ENCODE results near the gene P2RX1. TPM values are rescaled to one million over a fixed set of nuclear protein-coding genes. Genes with fewer than 3 reads are reported as not detected.

P2RX1 gene
- total RNA-seq, 1 experiment from 2014 or later = 0.10 TPM

GRCh38 chr17:3923466-3924190 lies 7.4 kb upstream of the P2RX1 start:
- no peaks in the 10 kb centered on the region for H3K27me3 ChIP-seq (ENCODE audit: control insufficient read depth, insufficient read depth, low read length)
- peak; percentile 67 for DNase-seq
- 0 out of 2 replicates have a peak, but pooled peaks cover 1% of the 10 kb centered on the region for H3K36me3 ChIP-seq (replicated peaks; ENCODE audit: control insufficient read depth, insufficient read depth, low read length)
- H3K4me3 ChIP-seq (ENCODE audit: insufficient read depth, low read depth, low read length) = no peak overlapping the region

GRCh38 chr17:3922765-3923164 lies 6.5 kb upstream of the P2RX1 start:
- peak; percentile 51 for DNase-seq
- Histone ChIP-seq H3K4me3 (ENCODE audit: insufficient read depth, low read depth, low read length) (no peak overlapping the region), H3K27me3 (ENCODE audit: control insufficient read depth, insufficient read depth, low read length) (no peaks in the 10 kb centered on the region), H3K36me3 (replicated peaks; ENCODE audit: control insufficient read depth, insufficient read depth, low read length) (no peaks in the 10 kb centered on the region)

- H3K27me3 ChIP-seq (ENCODE audit: control insufficient read depth, insufficient read depth, low read length) = no peaks in the 10 kb centered on the region
- no peak overlapping the region for H3K4me3 ChIP-seq (ENCODE audit: insufficient read depth, low read depth, low read length)
- no peaks in the 10 kb centered on the region for H3K36me3 ChIP-seq (replicated peaks; ENCODE audit: control insufficient read depth, insufficient read depth, low read length)
- peak; percentile 60 for DNase-seq
These were observed 5.4 kb upstream of the P2RX1 start for GRCh38 chr17:3921502-3922319.

- no peak for DNase-seq
These were observed 4.7 kb upstream of the P2RX1 start for GRCh38 chr17:3921006-3921405.

GRCh38 chr17:3919123-3919624 lies 2.9 kb upstream of the P2RX1 start:
- peak; percentile 56 for DNase-seq

More at GRCh38 chr17:3921006-3921405, 4.7 kb upstream of the P2RX1 start:
- no peaks in the 10 kb centered on the region for H3K27me3 ChIP-seq (ENCODE audit: control insufficient read depth, insufficient read depth, low read length)
- no peak overlapping the region for H3K4me3 ChIP-seq (ENCODE audit: insufficient read depth, low read depth, low read length)
- no peaks in the 10 kb centered on the region for H3K36me3 ChIP-seq (replicated peaks; ENCODE audit: control insufficient read depth, insufficient read depth, low read length)

GRCh38 chr17:3918372-3919122 lies 2.3 kb upstream of the P2RX1 start:
- peak; percentile 66 for DNase-seq
- no peaks in the 10 kb centered on the region for H3K36me3 ChIP-seq (replicated peaks; ENCODE audit: control insufficient read depth, insufficient read depth, low read length)
- no peaks in the 10 kb centered on the region for H3K27me3 ChIP-seq (ENCODE audit: control insufficient read depth, insufficient read depth, low read length)
- no peak overlapping the region for H3K4me3 ChIP-seq (ENCODE audit: insufficient read depth, low read depth, low read length)

More at GRCh38 chr17:3919123-3919624, 2.9 kb upstream of the P2RX1 start:
- Histone ChIP-seq H3K27me3 (ENCODE audit: control insufficient read depth, insufficient read depth, low read length) (no peaks in the 10 kb centered on the region), H3K4me3 (ENCODE audit: insufficient read depth, low read depth, low read length) (no peak overlapping the region), H3K36me3 (replicated peaks; ENCODE audit: control insufficient read depth, insufficient read depth, low read length) (no peaks in the 10 kb centered on the region)

- H3K36me3 ChIP-seq (replicated peaks; ENCODE audit: control insufficient read depth, insufficient read depth, low read length) = no peaks in the 10 kb centered on the region
- H3K27me3 ChIP-seq (ENCODE audit: control insufficient read depth, insufficient read depth, low read length) = no peaks in the 10 kb centered on the region
- peak; percentile 65 for DNase-seq
- H3K4me3 ChIP-seq (ENCODE audit: insufficient read depth, low read depth, low read length) = no peak overlapping the region
These were observed 1.2 kb upstream of the P2RX1 start for GRCh38 chr17:3917391-3917931.

- H3K4me3 ChIP-seq (ENCODE audit: insufficient read depth, low read depth, low read length) = no peak overlapping the region
- DNase-seq = peak; percentile 63
- no peaks in the 10 kb centered on the region for H3K36me3 ChIP-seq (replicated peaks; ENCODE audit: control insufficient read depth, insufficient read depth, low read length)
- no peaks in the 10 kb centered on the region for H3K27me3 ChIP-seq (ENCODE audit: control insufficient read depth, insufficient read depth, low read length)
These were observed 560 bp upstream of the P2RX1 start for GRCh38 chr17:3916825-3917224.

- Histone ChIP-seq H3K4me3 (ENCODE audit: insufficient read depth, low read depth, low read length) (no peak overlapping the region), H3K36me3 (replicated peaks; ENCODE audit: control insufficient read depth, insufficient read depth, low read length) (no peaks in the 10 kb centered on the region), H3K27me3 (ENCODE audit: control insufficient read depth, insufficient read depth, low read length) (no peaks in the 10 kb centered on the region)
- no peak for DNase-seq
These were observed 677 bp downstream of the P2RX1 start for GRCh38 chr17:3915581-3915994.

GRCh38 chr17:3914312-3914670 lies 2.0 kb downstream of the P2RX1 start:
- Histone ChIP-seq H3K27me3 (ENCODE audit: control insufficient read depth, insufficient read depth, low read length) (no peaks in the 10 kb centered on the region), H3K4me3 (ENCODE audit: insufficient read depth, low read depth, low read length) (no peak overlapping the region), H3K36me3 (replicated peaks; ENCODE audit: control insufficient read depth, insufficient read depth, low read length) (no peaks in the 10 kb centered on the region)
- DNase-seq = no peak

GRCh38 chr17:3913531-3914311 lies 2.5 kb downstream of the P2RX1 start:
- peak; percentile 95 for DNase-seq
- Histone ChIP-seq H3K4me3 (ENCODE audit: insufficient read depth, low read depth, low read length) (no peak overlapping the region), H3K36me3 (replicated peaks; ENCODE audit: control insufficient read depth, insufficient read depth, low read length) (no peaks in the 10 kb centered on the region), H3K27me3 (ENCODE audit: control insufficient read depth, insufficient read depth, low read length) (no peaks in the 10 kb centered on the region)

- Histone ChIP-seq H3K4me3 (ENCODE audit: insufficient read depth, low read depth, low read length) (no peak overlapping the region), H3K27me3 (ENCODE audit: control insufficient read depth, insufficient read depth, low read length) (no peaks in the 10 kb centered on the region), H3K36me3 (replicated peaks; ENCODE audit: control insufficient read depth, insufficient read depth, low read length) (no peaks in the 10 kb centered on the region)
- DNase-seq = no peak
These were observed 3.4 kb downstream of the P2RX1 start for GRCh38 chr17:3912827-3913226.

GRCh38 chr17:3911271-3912053 lies 4.8 kb downstream of the P2RX1 start:
- H3K4me3 ChIP-seq (ENCODE audit: insufficient read depth, low read depth, low read length) = no peak overlapping the region
- peak; percentile 72 for DNase-seq
- no peaks in the 10 kb centered on the region for H3K36me3 ChIP-seq (replicated peaks; ENCODE audit: control insufficient read depth, insufficient read depth, low read length)
- H3K27me3 ChIP-seq (ENCODE audit: control insufficient read depth, insufficient read depth, low read length) = no peaks in the 10 kb centered on the region

Measured in H7 (cell line).